Erythroblast (primary cell): ENCODE measurements around the gene FMN1.

Source experiments
- GATA1 ChIP-seq: IDR thresholded peaks from 2 replicates; pipeline ENCODE4 v1.6.1; 2011; ENCODE audit warnings: low read depth, mild to moderate bottlenecking, control low read depth, low read length, moderate library complexity
- POLR2A ChIP-seq: IDR thresholded peaks from 2 replicates; pipeline ENCODE4 v1.6.1; 2011; ENCODE audit warnings: mild to moderate bottlenecking, low read length

DNA sequence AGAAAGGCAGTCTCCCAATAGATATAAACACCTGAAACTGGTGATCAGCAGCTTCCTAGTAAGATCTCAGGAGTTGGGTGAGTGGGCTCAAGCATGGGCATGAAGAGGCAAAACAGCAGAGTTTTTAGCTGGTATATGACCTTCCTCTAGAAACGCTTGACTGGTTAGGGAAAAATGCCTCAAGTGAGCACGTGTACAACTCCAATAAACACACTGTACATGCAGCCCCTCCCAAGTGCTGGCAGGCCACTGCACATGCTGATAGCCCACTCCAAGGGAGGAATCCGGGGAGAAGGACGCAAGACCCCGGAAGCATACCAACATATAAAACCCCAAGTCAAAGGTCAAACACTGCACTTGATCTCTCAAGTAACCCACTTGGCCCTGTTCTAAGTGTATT lies 143.0 kb downstream of the FMN1 start:
- TF ChIP-seq POLR2A = no peak
- no peak for TF ChIP-seq GATA1
